Stimulated activated CD4-positive, alpha-beta T cell treated with anti-CD3 and anti-CD28 coated beads, Interleukin-15, amount 100 ng/mL, for 24 hours (primary cell): ENCODE data around the gene TBL1Y.

ENCODE experiments used
- DNase-seq: peaks from one replicate; pipeline ENCODE4 v3.0.0-alpha.2; 2020

Gene TBL1Y

DNA sequence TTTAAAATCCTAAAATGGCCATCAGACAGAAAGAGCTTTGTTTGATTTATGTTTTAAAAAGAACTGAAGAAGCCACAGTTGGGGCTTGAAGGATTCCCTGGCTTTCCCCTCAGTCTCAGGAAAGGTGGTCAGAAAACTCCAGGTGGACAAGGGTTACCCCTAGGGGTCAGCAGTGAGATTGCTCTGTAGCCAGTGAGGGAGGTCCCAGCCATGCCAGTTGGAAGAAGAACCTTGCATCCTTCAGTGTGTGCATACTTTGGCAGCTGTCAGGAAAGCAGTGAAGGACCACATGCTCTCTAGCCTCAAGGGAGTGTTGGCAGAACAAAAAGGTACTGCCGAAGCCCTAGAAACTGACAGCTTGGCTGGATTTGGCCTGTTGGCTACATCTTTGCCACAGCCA, 182.3 kb downstream of the TBL1Y start:
- no peak for DNase-seq

DNA sequence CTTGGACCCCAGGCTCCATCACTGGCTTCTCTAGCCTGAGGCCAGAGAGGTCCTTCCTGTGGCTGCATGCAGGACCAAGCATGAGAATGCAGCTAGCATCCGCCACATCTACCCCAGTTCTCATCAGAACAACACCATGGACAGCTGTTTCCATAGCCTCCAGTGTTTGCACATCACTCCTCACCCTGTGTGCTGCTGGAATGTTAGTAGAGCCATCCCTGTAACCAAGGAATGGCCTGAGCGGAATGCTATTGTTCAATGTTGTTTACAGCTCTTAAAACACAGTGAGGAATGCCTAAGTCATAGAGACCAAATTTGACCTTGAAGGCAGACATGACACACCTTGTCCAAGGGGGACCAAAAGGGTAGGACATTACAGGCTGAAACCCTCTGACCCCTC, 183.9 kb downstream of the TBL1Y start:
- no peak for DNase-seq

GRCh38 chrY:7097021-7097420, 186.5 kb downstream of the TBL1Y start:
- DNase-seq, result no peak

- DNase-seq, result no peak
Measured at GRCh38 chrY:7099742-7100141, 189.2 kb downstream of the TBL1Y start.

DNA sequence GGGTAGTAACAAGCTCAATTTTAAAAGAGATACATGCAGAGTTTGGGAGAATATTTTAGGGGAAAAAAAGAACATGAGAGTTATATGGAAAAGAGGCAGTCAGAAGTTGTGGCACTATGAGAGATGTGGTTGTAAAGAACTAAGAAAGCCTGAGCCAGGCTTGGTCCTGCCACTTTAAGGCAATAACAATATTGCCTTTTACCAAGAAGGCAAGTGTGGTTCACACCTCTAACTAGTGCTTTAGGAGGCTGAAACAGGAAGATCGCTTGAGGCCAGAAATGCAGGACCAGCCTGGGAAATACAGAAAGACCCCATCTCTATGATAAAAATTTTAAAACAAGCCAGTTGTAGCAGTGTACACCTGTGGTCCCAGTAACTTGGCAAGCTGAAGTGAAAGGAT, 192.2 kb downstream of the TBL1Y start:
- no peak for DNase-seq

DNA sequence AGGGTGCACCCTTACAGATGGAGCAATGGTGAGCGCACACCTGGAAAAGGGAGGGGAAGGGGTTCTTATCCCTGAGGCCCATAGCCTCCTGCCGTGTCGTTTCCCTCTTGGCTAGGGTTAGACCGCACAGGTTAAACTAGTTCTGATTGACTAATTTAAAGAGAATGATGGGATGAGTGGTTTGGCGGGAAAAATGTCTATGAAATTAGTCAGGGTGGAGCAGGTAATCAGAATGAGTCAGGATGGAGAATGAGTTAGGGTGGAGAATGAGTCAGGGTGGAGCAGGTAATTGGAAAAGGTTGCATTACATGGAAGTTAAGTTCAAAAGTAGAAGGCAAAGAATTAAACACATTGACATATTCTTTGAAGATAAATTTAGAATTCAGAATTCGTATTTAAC, 196.7 kb downstream of the TBL1Y start:
- no peak for DNase-seq

DNA sequence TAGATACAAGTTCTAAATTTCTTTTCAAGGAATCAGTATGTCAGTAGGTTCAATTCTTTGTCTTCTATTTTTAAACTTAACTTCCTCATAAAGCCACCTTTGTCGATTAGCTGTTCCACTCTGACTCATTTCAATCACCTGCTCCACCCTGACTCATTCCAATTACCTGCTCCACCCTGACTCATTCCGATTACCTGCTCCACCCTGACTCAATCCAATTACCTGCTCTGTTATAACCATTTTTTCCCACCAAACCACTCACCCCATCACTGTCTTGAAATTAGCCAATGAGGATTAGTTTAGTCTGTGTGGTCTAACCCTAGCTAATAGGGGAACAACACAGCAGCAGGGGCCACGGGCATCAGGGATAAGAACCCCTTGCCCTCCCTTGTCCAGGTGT, 199.6 kb downstream of the TBL1Y start:
- DNase-seq, result no peak

DNA sequence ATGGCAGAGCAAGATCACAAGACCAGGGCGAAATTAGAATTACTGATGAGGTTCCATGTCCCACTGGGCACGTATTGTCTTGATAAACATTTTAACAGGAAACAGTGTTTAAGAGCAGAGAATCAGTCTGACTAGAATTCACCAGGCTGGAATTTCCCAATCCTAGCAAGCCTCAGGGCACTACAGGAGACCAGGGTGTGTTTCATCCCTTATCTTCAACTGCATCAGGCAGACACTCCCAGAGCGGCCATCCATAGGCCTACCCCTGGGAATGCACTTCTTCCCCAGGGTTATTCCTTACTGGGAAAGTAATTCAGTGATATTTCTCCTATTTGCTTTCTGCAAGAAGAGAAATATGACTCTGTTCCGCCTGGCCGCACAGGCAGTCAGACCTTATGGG, 205.4 kb downstream of the TBL1Y start:
- DNase-seq, result no peak

- no peak for DNase-seq
Measured at GRCh38 chrY:7122202-7122601, 211.7 kb downstream of the TBL1Y start.

DNA sequence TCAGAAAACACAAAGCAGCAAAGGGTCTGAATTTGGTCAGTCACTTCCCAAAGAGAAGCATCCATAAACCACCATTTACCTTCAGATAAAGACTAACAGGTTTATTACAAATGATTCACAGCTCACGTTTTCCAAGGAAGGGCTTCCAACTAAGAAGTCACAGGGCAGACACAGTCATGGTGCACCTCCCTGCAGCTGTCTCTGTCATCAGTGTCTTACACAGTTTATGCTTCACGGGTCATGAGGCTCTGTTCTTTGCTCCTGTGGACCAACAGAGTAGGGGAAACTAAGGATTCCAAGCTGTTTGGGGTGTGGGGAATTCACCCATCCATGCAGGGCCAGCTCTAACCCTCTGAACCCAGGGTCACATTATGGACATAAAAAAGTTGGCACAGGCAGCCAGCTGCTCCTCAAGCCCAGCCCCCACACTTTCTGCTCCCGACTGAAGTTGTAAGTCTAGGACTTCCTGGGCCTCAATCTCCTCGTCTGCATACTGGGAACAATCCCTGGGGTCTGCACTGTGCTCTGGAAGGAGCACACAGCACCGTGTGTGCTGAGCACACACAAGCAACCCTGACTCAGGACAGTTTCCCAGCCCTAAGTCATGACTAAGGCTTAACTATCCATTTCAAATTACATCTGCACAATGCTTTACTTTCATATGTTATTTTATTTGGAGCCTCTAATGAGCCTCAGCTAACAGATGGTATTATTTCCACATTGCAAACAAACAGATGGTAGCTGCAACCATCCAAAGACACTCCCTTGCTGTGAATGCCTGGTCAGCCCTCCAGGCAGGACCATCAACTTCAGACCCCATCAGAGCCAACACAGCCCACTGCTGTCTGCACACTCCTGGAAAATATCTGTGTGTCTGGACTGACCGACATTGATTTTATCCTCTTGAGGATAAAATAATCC, 214.9 kb downstream of the TBL1Y start:
- DNase-seq, result no peak

DNA sequence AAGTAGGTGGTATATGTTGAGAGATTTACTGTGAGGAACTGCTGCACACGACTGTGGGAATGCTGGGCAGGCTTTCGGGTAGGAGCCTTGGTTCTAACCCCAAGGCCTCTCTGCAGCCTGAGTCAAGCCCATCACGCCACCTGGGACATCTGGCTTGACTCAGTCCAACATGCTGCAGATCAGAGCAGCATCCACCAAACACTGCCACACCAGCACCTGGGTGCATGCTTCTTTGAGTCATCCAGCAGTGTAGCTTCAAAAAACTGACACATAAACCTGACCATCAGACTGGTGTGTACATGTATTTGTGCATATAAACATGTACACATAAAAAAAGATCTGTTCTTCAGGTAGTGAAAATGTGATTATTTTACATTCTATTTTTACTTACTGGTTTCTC, 217.7 kb downstream of the TBL1Y start:
- DNase-seq, result no peak
